SHP77 (cell line): ENCODE measurements around the gene BCAS3.

Experiments
- DNase-seq, 2 experiments: peaks; one replicate each; lab custom pipeline; 2025; lab: John Stamatoyannopoulos, UW

Gene BCAS3

DNA sequence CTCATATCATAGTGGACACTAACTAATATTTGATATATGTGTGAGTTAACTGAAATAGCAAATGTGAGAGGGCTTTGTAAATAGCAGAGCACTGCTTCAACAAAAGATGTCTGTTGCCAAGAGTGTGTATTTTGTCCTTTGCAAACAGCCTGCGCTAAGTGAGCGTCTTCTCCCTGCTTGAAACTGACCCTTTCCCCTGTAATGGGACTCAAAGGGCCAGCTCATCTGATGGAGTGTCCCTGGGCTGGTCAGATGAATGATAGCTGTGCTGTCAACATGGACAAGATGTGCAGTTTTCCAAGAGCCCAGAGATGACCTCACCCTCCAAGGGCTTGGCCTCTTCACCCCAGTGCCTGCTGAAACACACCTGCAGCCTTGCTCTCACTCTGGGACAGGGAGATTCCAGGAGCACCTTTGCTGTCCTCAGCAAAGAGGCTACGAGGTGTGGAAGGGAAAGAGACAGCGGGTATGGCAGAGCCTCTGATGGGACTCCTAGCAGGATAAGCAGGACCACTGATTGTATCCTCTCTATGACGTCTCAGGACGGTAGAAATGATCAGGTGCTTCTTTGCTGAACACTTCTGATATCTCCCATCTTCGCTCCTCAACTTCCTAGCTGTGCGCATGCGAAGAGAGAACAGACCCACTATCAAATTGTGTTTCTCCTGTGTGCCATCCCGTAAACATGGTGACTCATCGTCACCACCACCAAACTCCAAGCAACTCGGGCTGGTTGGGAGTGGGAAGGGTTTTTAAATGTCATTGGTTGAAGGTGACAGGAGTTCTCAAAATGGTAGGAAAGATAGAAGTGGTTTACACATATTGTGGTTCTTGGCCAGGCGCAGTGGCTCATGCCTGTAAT lies 686.2 kb downstream of the BCAS3 start:
- no peak for DNase-seq

GRCh38 chr17:61364463-61364846 lies 686.8 kb downstream of the BCAS3 start:
- no peak for DNase-seq

GRCh38 chr17:61366076-61366714 lies 688.5 kb downstream of the BCAS3 start:
- no peak for DNase-seq

DNA sequence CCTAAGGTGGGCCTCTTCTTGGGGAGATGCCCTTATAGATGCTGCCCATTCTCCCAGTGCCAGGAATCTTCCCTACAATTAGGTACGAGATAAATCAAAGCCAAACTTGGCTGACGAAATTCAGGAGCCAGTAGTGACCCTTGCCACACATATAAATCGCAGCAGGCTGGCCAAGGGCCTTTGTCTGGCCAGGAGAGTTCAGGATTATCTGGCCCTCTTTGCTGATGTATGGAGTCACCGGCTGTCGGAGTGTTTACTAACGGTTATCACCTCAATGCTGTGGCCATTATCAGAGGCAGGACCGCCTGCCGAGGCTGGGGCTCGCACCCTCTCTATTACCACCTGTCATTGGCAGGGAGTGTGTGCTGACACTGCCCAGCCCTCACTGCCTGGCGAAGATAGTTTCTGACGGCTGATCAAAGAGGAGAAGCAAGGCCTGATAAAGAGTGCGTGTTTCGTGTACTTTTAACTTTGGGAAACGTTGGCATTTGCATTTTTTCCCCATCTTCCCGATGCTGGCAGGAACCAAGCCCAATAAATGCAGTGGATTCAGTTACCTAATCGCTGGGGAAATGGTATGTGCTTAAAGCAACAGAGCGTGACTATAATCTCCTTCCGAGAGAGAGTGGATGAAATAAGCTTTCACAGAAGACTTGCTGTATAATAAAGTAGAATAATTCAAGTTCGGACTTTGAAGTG lies 689.2 kb downstream of the BCAS3 start:
- no peak for DNase-seq

DNA sequence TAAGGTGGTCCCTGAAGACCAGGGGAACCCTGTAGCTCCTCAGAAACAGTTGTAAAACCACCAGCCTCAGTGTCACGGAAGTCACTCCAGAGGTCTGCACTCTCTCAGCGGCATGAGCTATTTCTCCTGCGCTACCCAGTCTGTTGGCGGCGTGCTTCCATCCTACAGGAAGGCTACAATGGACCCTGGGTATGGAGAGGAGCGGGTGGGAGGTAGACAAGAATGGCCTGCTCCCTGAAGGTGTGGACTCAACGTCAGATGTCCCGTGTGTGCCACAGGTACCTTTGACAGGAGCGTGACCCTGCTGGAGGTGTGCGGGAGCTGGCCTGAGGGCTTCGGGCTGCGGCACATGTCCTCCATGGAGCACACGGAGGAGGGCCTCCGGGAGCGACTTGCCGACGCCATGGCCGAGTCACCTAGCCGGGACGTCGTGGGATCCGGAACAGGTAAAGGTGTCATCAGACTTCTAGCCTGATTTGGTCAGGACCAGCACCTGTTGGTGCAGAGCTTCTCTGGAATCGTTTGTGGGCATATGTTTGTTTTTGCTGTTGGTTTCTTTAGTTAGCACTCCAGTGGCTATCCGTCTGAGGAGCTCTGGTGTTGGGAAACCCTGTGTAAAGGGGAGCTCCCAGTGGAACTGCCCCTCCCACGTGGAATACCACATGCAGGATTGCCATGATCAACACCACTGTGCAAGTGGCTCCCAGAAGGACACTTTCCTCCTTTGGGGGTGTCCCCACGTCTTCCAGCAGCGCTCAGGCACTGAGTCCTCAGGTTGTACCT lies 690.6 kb downstream of the BCAS3 start:
- DNase-seq: no peak

- DNase-seq: no peak
These were observed 691.3 kb downstream of the BCAS3 start for GRCh38 chr17:61368832-61369450.

GRCh38 chr17:61369751-61370150 lies 692.1 kb downstream of the BCAS3 start:
- no peak for DNase-seq

DNA sequence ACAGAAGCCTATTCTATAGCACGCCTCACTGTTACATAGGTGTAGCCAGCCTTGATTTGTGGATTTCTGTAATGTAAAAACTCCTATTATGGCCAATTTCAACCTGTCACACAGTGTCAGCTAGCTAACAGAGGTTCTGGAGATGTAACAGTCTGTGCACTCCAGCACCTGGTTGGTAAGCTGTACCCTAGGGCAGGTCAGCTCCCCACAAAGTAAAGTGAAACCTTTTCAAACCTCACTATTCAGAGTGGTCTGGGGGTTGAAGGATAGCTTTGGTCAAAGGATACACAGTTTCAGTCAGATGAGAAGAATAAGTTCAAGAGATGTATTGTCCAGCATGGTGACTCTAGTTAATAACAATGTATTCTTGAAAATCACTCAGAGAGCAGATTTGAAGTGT lies 693.5 kb downstream of the BCAS3 start:
- no peak for DNase-seq

DNA sequence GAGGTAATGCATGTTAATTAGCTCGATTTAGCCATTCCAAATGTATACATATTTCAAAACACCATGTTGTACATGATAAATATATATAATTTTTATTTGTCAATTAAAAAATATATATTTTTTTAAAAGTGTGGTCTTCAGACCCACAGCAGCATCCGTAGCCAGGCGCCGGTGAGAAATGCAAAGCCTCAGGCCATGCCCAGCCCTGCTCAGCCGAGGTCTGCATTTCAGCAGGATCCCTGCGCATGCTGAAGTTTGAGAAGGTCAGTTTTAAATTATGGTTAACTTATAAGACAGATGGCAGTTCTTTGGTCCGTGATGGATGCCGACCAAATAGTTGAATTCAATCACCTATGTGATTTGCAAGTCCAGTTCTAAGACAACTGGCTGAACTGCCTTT lies 694.0 kb downstream of the BCAS3 start:
- no peak for DNase-seq

DNA sequence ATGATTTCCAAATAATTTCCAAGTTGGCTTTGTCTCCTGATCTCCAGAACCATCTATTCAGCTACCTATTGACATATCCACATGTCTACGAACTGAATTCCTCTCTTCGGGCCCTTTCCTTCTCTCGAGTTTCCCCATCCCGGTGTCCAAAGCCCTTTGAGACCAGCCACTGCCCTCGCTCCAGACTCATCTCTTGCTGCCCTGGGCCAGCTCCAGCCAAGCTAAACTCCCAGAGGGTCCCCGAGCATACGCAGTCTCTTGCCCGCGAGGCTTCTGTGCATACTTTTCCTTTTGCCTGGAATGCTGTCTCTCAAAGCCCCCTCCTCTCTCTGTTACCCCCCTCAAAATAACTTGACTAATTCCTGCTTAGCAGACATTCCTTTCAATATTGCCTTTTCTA lies 694.8 kb downstream of the BCAS3 start:
- no peak for DNase-seq

- no peak for DNase-seq
These were observed 699.5 kb downstream of the BCAS3 start for GRCh38 chr17:61376931-61377838.

DNA sequence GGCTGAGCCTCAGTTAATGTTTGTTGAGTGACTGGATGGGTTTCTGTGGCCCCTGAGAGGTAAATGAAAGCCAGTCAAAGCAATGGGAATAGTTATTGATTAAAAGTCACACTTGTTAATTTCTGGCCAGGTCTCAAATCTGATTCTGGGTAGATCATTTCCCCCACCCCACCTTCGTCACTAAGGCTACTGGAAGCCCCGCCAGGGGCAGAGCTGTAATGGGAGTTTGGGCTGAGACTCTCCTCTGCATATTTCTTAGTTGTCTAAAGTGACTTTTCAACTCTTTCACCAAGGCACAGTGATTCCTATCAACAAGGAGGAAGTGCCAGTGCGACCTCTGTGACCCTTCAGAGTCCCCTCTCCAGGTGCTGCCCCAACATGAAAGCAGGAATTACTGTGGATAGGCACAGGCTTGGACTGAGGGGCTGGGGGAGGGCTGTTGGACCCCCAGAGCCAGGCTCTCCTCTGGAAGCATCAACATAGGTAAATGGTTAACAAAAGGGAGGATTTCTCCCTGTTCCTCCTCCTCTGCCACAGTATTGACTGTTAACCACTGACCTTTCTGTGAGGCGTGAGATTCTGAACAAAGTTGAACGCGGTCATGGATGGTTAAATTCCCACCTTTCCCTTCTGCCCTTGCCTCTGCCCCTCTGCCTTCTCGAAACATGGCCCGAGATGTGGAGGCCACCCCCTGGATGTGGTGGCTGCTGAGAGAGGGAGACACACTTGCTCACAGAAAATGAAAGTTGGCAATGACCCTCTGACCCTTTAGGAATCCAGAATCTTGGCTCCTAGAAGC lies 701.2 kb downstream of the BCAS3 start:
- no peak for DNase-seq

DNA sequence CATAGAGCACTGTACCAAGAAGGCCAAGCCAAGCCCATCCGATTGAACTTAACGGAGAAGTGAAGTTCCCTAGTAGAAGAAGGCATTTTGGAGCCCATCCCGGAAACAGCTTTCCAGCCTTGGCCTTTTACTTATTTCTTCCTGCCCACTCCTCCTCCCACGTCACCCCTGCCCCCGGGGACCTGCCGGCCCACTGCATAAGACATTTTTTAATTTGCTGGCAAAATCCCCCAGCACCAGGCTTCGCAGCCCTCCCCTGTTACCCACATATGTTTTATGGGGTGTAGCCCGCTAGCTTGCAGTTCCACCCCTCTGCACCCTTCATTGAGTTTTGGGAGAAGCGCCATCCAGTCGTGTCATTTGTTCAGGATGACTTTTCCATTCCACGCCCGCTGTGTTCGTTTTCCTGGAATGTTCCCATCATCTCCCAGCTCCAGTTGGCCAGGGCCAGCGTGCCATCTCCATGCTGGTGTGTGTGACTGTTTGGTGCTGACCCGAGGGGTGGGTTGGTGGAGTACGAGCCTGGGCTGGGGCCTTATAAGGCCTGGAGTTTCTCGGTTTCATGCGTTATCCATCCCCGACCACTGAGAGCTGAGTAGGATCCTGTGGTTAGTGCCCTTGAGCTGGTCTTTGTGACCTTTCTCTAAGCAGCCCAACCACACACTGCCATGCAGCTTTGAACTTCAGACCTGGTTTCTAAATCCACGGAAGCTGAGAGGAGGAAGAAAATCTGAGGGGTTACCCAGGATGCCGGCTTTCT lies 702.0 kb downstream of the BCAS3 start:
- no peak for DNase-seq

- no peak for DNase-seq
These were observed 702.7 kb downstream of the BCAS3 start for GRCh38 chr17:61380217-61380835.

- no peak for DNase-seq
These were observed 703.3 kb downstream of the BCAS3 start for GRCh38 chr17:61380836-61381525.

GRCh38 chr17:61381537-61381936 lies 703.9 kb downstream of the BCAS3 start:
- DNase-seq: no peak

DNA sequence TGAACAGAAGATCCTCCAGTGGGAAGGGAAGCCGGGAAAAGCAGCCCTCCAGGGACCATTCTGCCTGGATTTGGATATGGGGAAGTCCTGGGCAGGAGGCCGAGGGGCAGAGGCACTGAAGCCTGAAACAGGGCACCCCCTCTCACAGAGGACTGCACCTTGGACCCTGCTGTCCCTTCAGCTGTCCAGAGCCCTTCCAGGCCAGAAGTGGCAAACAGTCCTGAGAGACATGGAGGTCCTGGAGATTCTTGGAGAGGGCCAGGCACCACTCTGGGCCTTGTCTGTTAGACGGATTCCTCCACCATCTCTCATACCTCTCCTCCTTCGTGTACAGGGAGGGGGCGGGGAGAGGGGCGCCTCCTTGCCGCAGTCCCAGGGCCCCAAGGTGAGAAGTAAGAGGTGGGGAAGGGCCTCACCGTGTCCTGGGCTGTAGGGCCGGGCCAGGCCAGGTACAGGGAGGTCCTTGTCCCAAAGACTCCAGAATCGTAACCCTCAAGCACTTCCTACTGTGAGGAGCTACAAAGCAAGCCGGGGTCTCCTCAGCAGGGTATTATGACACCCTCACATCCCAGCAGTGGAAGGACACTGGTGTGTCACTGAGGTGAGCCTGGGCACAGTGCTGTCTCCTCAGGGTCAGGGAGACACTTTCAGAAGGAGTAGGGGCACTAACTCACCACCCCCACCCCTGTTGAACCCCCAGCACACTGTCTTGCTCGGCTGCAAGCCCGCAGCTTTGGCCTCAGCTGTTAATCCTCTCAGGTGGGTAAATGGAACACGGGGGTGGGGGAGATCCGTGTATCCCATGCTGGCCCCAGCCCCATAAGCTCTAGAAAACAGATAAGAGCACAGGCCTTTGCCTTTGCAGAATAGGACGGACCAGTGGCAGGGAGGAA lies 705.4 kb downstream of the BCAS3 start:
- no peak for DNase-seq
